Panc1 (cell line): ENCODE results near the gene FOXG1. TPM values are rescaled to one million over a fixed set of nuclear protein-coding genes. Genes with fewer than 3 reads are reported as not detected.

Experiments
- ATAC-seq: fragments of 200-7000 bp; cut with Tn5 transposase; 2 replicates; pipeline ENCODE4 v1.9.1; 2020; ENCODE audit warnings: mild to moderate bottlenecking, moderate library complexity
- BruUV-seq: library from RNA; stranded (reverse); fragments of 400-500 nt; replicated peaks from 2 replicates; lab custom pipeline; 2021; lab: Mats Ljungman, UMichigan
- CTCF ChIA-PET: fragments of 300-600 bp; sonication (Branson Sonifier 250); formaldehyde crosslinking; loops from one replicate; lab custom pipeline; 2022; ENCODE audit warnings: antibody characterized with exemption; lab: Charles Lee
- POLR2A ChIA-PET: fragments of 300-600 bp; sonication (Branson Sonifier 250); formaldehyde crosslinking; loops from one replicate; lab custom pipeline; 2022; ENCODE audit warnings: antibody characterized with exemption; lab: Charles Lee
- DNase-seq: peaks from one replicate; pipeline ENCODE4 v3.0.0-alpha.2; 2010; ENCODE audit warnings: low read depth, low spot score
- H3K27ac ChIP-seq: 2 replicates; pipeline ENCODE4 v1.5.1; 2011; ENCODE audit warnings: mild to moderate bottlenecking, low read length, inconsistent platforms
- H3K27me3 ChIP-seq: fragments of 200-500 bp; sonication (Bioruptor generic); 2 replicates; pipeline ENCODE4 v1.6.0; 2014; ENCODE audit warnings: low read length, inconsistent platforms; ENCODE audit not compliant: control insufficient read depth, insufficient read depth
- H3K36me3 ChIP-seq: fragments of 200-500 bp; sonication (Bioruptor generic); 2 replicates; pipeline ENCODE4 v1.5.1; 2014; ENCODE audit warnings: inconsistent platforms, mild to moderate bottlenecking, low read length, moderate library complexity; ENCODE audit not compliant: control insufficient read depth, insufficient read depth
- H3K4me1 ChIP-seq: 2 replicates; pipeline ENCODE4 v1.5.1; 2011; ENCODE audit warnings: inconsistent platforms, mild to moderate bottlenecking, low read length, moderate library complexity; ENCODE audit not compliant: control insufficient read depth, insufficient read depth
- H3K4me3 ChIP-seq, 2 experiments: 2 replicates each; pipeline ENCODE4 v1.5.1; 2011 to 2012; ENCODE audit warnings: low read depth in 2 of 2, low read length in 2 of 2, mild to moderate bottlenecking in 2 of 2, inconsistent platforms in 1 of 2, moderate library complexity in 1 of 2
- H3K9me3 ChIP-seq: fragments of 200-500 bp; sonication (Bioruptor generic); 2 replicates; pipeline ENCODE4 v1.5.1; 2014; ENCODE audit warnings: low read depth, mild to moderate bottlenecking, inconsistent platforms, low read length, moderate library complexity; ENCODE audit not compliant: control insufficient read depth, insufficient read depth
- CTCF ChIP-seq: fragments of 450-650 bp; IDR thresholded peaks from 2 replicates; pipeline ENCODE4 v1.5.1; 2017; ENCODE audit warnings: mild to moderate bottlenecking
- POLR2AphosphoS5 ChIP-seq: IDR thresholded peaks from 2 replicates; pipeline ENCODE4 v1.6.1; 2012; ENCODE audit warnings: mild to moderate bottlenecking, low read depth, low read length, moderate library complexity
- REST ChIP-seq, 2 experiments: IDR thresholded peaks; 2 replicates each; pipeline ENCODE4 v1.6.1; 2011 to 2012; ENCODE audit warnings: low read depth in 2 of 2, control low read depth in 1 of 2, low read length in 1 of 2, mild to moderate bottlenecking in 1 of 2, moderate library complexity in 1 of 2; ENCODE audit not compliant: insufficient read depth in 1 of 2
- SIN3A ChIP-seq: IDR thresholded peaks from 2 replicates; pipeline ENCODE4 v1.6.1; 2012; ENCODE audit warnings: low read depth, mild to moderate bottlenecking, low read length, moderate library complexity, borderline replicate concordance; ENCODE audit not compliant: insufficient read depth
- TCF7L2 ChIP-seq: IDR thresholded peaks from 2 replicates; pipeline ENCODE4 v1.6.1; 2011; ENCODE audit warnings: mild to moderate bottlenecking, low read depth, low read length, inconsistent platforms
- in situ Hi-C: cut with HindIII; loops from 2 replicates; pipeline ENCODE4 v1.10.0; 2016; ENCODE audit warnings: low sequenced_read_pairs, low pct_unique_long_range_greater_than_20kb
- intact Hi-C: fragments of 100-400 bp; cut with micrococcal nuclease; formaldehyde crosslinking; loops from one replicate; pipeline ENCODE4 v1.10.0; 2022; ENCODE audit not compliant: unreplicated experiment
- total RNA-seq: library from RNA; stranded (reverse); gene quantifications from one replicate; pipeline ENCODE4 v1.2.1, GENCODE V29; 2021; ENCODE audit not compliant: unreplicated experiment

Gene FOXG1
- total RNA-seq, 1 experiment from 2014 or later: not detected

- in situ Hi-C loops: loop anchor here (25.0 kb wide), 1 partner anchor 782 kb away; no protein-coding TSS in a partner anchor
- POLR2A ChIA-PET: interaction anchor here (0.5 kb wide), 1 partner anchor 171 kb away, joined by 4 read pairs; no protein-coding TSS in a partner anchor
- Histone ChIP-seq H3K4me1 (no peaks in the 10 kb centered on the region), H3K9me3 (no peaks in the 10 kb centered on the region), H3K4me3 (peak overlapping the region in 1 of 2 experiments; percentile 16; a peak in 2 of 4 replicates), H3K36me3 (no peaks in the 10 kb centered on the region), H3K27ac (no peak overlapping the region), H3K27me3 (peaks cover 5% of the 10 kb centered on the region)
- CTCF ChIA-PET: interaction anchor here (0.7 kb wide), 1 partner anchor 781 kb away, joined by 3 read pairs; no protein-coding TSS in a partner anchor
- TF ChIP-seq TCF7L2 (no peak), POLR2AphosphoS5 (no peak)
- intact Hi-C loops: loop anchor here (2.0 to 5.0 kb wide), 3 partner anchors 467 to 1457 kb away; no protein-coding TSS in a partner anchor
- no TSS peak for BruUV-seq
- no peak for ATAC-seq
- DNase-seq: no peak
Observed at GRCh38 chr14:28755198-28755815, 11.3 kb upstream of the FOXG1 start.

GRCh38 chr14:28755884-28756268 lies 10.7 kb upstream of the FOXG1 start:
- H3K4me3 ChIP-seq: no peak overlapping the region
- H3K27ac ChIP-seq: no peak overlapping the region
- DNase-seq: no peak
- H3K27me3 ChIP-seq: peaks cover 5% of the 10 kb centered on the region
- no peaks in the 10 kb centered on the region for H3K36me3 ChIP-seq
- ChIA-PET CTCF (interaction anchor here (0.7 kb wide), 1 partner anchor 781 kb away, joined by 3 read pairs; no protein-coding TSS in a partner anchor), POLR2A (no interaction called here)
- ATAC-seq: no peak
- no peaks in the 10 kb centered on the region for H3K4me1 ChIP-seq
- H3K9me3 ChIP-seq: no peaks in the 10 kb centered on the region
- intact Hi-C loops (loop anchor here (2.0 to 5.0 kb wide), 3 partner anchors 466 to 1456 kb away; no protein-coding TSS in a partner anchor), in situ Hi-C loops (loop anchor here (25.0 kb wide), 1 partner anchor 781 kb away; no protein-coding TSS in a partner anchor)
- BruUV-seq: no TSS peak
- TF ChIP-seq POLR2AphosphoS5 (no peak), SIN3A (no peak), CTCF (no peak), REST (IDR thresholded peaks at IDR 0.05; ENCODE audit: insufficient read depth in 1 of 2, low read depth in 2 of 2, low read length in 1 of 2) (no peak), TCF7L2 (no peak)
